ENCODE data around the gene C3orf18. TPM values are rescaled to one million over a fixed set of nuclear protein-coding genes. Genes with fewer than 3 reads are reported as not detected.

C3orf18 gene
- total and polyA plus RNA-seq, 2 experiments from 2014 or later: 2.4 to 7.7 TPM

GRCh38 chr3:50586763-50587070 lies 19.2 kb upstream of the C3orf18 start:
- H4K20me1 ChIP-seq (replicated peaks; ENCODE audit: insufficient read depth): no peaks in the 10 kb centered on the region; the same call in 1 of the 2 replicates
- H3K4me3 ChIP-seq: no peak overlapping the region
- no peaks in the 10 kb centered on the region for H3K4me1 ChIP-seq (ENCODE audit: insufficient read depth)
- no peak for ATAC-seq
- H3K4me2 ChIP-seq: no peak overlapping the region
- DNase-seq (ENCODE audit: low spot score): no peak
- H3K79me2 ChIP-seq (replicated peaks; ENCODE audit: insufficient read depth): no peaks in the 10 kb centered on the region
- no peaks in the 10 kb centered on the region for H3K9me2 ChIP-seq (ENCODE audit: insufficient read depth)
- peaks cover 6% of the 10 kb centered on the region for H3K4me1 Mint-ChIP-seq
- TF ChIP-seq ZNF331 (CRISPR knock-in tag; IDR thresholded peaks at IDR 0.05; ENCODE audit: low read depth) (no peak), ZNF462 (CRISPR knock-in tag; IDR thresholded peaks at IDR 0.05) (no peak), ZNF114 (CRISPR knock-in tag; IDR thresholded peaks at IDR 0.05) (no peak), REST (IDR thresholded peaks at IDR 0.05; ENCODE audit: unreplicated experiment) (no peak), EZH2 (IDR thresholded peaks at IDR 0.05; ENCODE audit: low read depth, unreplicated experiment) (no peak), EZH2phosphoT487 (IDR thresholded peaks at IDR 0.05; ENCODE audit: unreplicated experiment) (no peak)
- TF ChIP-seq, protein P1, sequence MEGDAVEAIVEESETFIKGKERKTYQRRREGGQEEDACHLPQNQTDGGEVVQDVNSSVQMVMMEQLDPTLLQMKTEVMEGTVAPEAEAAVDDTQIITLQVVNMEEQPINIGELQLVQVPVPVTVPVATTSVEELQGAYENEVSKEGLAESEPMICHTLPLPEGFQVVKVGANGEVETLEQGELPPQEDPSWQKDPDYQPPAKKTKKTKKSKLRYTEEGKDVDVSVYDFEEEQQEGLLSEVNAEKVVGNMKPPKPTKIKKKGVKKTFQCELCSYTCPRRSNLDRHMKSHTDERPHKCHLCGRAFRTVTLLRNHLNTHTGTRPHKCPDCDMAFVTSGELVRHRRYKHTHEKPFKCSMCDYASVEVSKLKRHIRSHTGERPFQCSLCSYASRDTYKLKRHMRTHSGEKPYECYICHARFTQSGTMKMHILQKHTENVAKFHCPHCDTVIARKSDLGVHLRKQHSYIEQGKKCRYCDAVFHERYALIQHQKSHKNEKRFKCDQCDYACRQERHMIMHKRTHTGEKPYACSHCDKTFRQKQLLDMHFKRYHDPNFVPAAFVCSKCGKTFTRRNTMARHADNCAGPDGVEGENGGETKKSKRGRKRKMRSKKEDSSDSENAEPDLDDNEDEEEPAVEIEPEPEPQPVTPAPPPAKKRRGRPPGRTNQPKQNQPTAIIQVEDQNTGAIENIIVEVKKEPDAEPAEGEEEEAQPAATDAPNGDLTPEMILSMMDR (conservative IDR thresholded peaks at IDR 0.05; ENCODE audit: low read depth in 2 of 2): no peak
- no peaks in the 10 kb centered on the region for H3K36me3 ChIP-seq (ENCODE audit: insufficient read depth)
- no peak overlapping the region for H3K27ac ChIP-seq (ENCODE audit: low read depth)
- H2AFZ ChIP-seq: no peak overlapping the region
- no peak overlapping the region for H3K4me3 Mint-ChIP-seq
- no peaks in the 10 kb centered on the region for H3F3A ChIP-seq (replicated peaks; ENCODE audit: low read depth)
- H3K27ac Mint-ChIP-seq: no peak overlapping the region
- H3K9me3 Mint-ChIP-seq: no peaks in the 10 kb centered on the region
- H3K27me3 Mint-ChIP-seq (ENCODE audit: insufficient read depth, low read depth, poor library complexity): no peaks in the 10 kb centered on the region
- H3K27me3 ChIP-seq (ENCODE audit: insufficient read depth): no peaks in the 10 kb centered on the region
- H3K36me3 Mint-ChIP-seq (ENCODE audit: low read depth): peaks cover 3% of the 10 kb centered on the region; the same call in 2 of the 3 replicates

Data from GM23338 (cell line).